OCI-LY7 (cell line): ENCODE measurements around the gene OPN5. TPM values are rescaled to one million over a fixed set of nuclear protein-coding genes. Genes with fewer than 3 reads are reported as not detected.

ENCODE experiments used
- BruUV-seq: library from RNA; stranded (reverse); fragments of 400-500 nt; replicated peaks from 2 replicates; lab custom pipeline; 2021; lab: Mats Ljungman, UMichigan
- CTCF ChIA-PET: fragments of 300-600 bp; sonication (Branson Sonifier 250); formaldehyde crosslinking; loops from one replicate; lab custom pipeline; 2022; ENCODE audit warnings: antibody characterized with exemption; ENCODE audit not compliant: unreplicated experiment; lab: Charles Lee
- POLR2A ChIA-PET: fragments of 300-600 bp; sonication (Branson Sonifier 250); formaldehyde crosslinking; loops from one replicate; lab custom pipeline; 2022; ENCODE audit warnings: antibody characterized with exemption; lab: Charles Lee
- DNase-seq: peaks from one replicate; pipeline ENCODE4 v3.0.0-alpha.2; 2015; ENCODE audit warnings: low spot score
- H2AFZ ChIP-seq: fragments of 200-600 bp; sonication (generic), shearing (Covaris generic); 2 replicates; pipeline ENCODE4 v1.6.1; 2014; ENCODE audit warnings: mild to moderate bottlenecking, antibody characterized with exemption, low read length, moderate library complexity
- H3K27ac ChIP-seq: fragments of 200-600 bp; sonication (generic); 2 replicates; pipeline ENCODE4 v1.5.1; 2014; ENCODE audit warnings: mixed run types, low read depth, mild to moderate bottlenecking, moderate library complexity, low read length, inconsistent platforms; ENCODE audit not compliant: poor library complexity, severe bottlenecking
- H3K36me3 ChIP-seq: fragments of 200-600 bp; sonication (generic); 2 replicates; pipeline ENCODE4 v1.6.1; 2014; ENCODE audit warnings: mild to moderate bottlenecking, antibody characterized with exemption, low read length, moderate library complexity, mixed read lengths; ENCODE audit not compliant: insufficient read depth
- H3K4me1 ChIP-seq: fragments of 200-600 bp; sonication (generic); 2 replicates; pipeline ENCODE4 v1.5.1; 2014; ENCODE audit warnings: mild to moderate bottlenecking, low read length; ENCODE audit not compliant: insufficient read depth, poor library complexity, severe bottlenecking
- H3K4me2 ChIP-seq: fragments of 200-600 bp; sonication (generic); 2 replicates; pipeline ENCODE4 v1.6.1; 2014; ENCODE audit warnings: mild to moderate bottlenecking, low read length
- H3K4me3 ChIP-seq: fragments of 200-600 bp; sonication (generic); 2 replicates; pipeline ENCODE4 v1.5.1; 2014; ENCODE audit warnings: mild to moderate bottlenecking, low read depth, low read length; ENCODE audit not compliant: poor library complexity, severe bottlenecking
- H3K79me2 ChIP-seq: fragments of 200-600 bp; sonication (generic); 2 replicates; pipeline ENCODE4 v1.6.1; 2016; ENCODE audit warnings: low read depth, mild to moderate bottlenecking, low read length, moderate library complexity, mixed read lengths; ENCODE audit not compliant: insufficient read depth
- H3K9me2 ChIP-seq: fragments of 200-600 bp; sonication (generic); 2 replicates; pipeline ENCODE4 v1.6.1; 2016; ENCODE audit warnings: mild to moderate bottlenecking, low read length, mixed read lengths; ENCODE audit not compliant: insufficient read depth
- H3K9me3 ChIP-seq: fragments of 200-600 bp; sonication (generic); 2 replicates; pipeline ENCODE4 v1.6.1; 2014; ENCODE audit warnings: mild to moderate bottlenecking, mixed run types, low read length, mixed read lengths
- H4K20me1 ChIP-seq: fragments of 200-600 bp; sonication (generic); 2 replicates; pipeline ENCODE4 v1.6.1; 2014; ENCODE audit warnings: mild to moderate bottlenecking, antibody characterized with exemption, low read length, moderate library complexity, mixed read lengths; ENCODE audit not compliant: insufficient read depth
- EZH2phosphoT487 ChIP-seq: fragments of 200-600 bp; sonication (generic); IDR thresholded peaks from 2 replicates; pipeline ENCODE4 v1.6.1; 2018; ENCODE audit warnings: low read depth, borderline replicate concordance, mild to moderate bottlenecking, mixed run types, antibody characterized with exemption, low read length, moderate library complexity, mixed read lengths
- intact Hi-C: fragments of 100-400 bp; cut with micrococcal nuclease; formaldehyde crosslinking; loops from one replicate; pipeline ENCODE4 v1.10.0; 2022; ENCODE audit not compliant: unreplicated experiment
- total RNA-seq, 2 experiments: library from RNA; depleted of rRNA in 1 of 2; stranded (reverse); fragments of >200 nt in 1 of 2; shearing (Covaris generic) in 1 of 2; gene quantifications; 2 replicates each; pipeline ENCODE4 v1.2.3, GENCODE V29; 2014 to 2022
- TF ChIP-seq, protein P1 (sequence below): fragments of 200-600 bp; sonication (generic); conservative IDR thresholded peaks from 2 replicates; pipeline ENCODE4 v1.5.1; 2014; ENCODE audit warnings: mild to moderate bottlenecking, antibody characterized with exemption, low read length, moderate library complexity, mixed read lengths

Gene OPN5
- total RNA-seq, 2 experiments from 2014 or later, result not detected

DNA sequence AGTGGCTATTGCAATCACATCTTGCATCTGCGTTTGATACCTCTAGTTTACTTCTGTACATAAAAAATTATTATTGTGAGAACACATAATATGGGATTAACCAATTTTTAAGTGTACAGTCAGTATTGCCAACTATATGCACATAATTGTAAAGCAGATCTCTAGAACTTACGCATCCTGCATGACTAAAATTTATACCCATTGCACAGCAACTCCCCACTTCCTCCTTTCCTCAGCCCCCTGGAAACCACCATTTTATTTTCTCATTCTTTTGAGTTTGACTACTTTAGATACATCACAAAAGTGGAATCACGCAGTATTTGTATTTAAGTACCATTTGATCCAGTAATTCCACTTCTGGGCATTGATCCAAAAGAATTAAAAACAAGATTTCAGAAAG, 19.3 kb upstream of the OPN5 start:
- no peaks in the 10 kb centered on the region for H3K9me2 ChIP-seq
- BruUV-seq, result no TSS peak
- H3K27ac ChIP-seq, result no peak overlapping the region
- DNase-seq, result no peak
- ChIA-PET POLR2A (no interaction called here), CTCF (no interaction called here)
- no peak overlapping the region for H2AFZ ChIP-seq
- H3K4me1 ChIP-seq, result no peaks in the 10 kb centered on the region
- no peak for TF ChIP-seq EZH2phosphoT487
- TF ChIP-seq, protein P1, sequence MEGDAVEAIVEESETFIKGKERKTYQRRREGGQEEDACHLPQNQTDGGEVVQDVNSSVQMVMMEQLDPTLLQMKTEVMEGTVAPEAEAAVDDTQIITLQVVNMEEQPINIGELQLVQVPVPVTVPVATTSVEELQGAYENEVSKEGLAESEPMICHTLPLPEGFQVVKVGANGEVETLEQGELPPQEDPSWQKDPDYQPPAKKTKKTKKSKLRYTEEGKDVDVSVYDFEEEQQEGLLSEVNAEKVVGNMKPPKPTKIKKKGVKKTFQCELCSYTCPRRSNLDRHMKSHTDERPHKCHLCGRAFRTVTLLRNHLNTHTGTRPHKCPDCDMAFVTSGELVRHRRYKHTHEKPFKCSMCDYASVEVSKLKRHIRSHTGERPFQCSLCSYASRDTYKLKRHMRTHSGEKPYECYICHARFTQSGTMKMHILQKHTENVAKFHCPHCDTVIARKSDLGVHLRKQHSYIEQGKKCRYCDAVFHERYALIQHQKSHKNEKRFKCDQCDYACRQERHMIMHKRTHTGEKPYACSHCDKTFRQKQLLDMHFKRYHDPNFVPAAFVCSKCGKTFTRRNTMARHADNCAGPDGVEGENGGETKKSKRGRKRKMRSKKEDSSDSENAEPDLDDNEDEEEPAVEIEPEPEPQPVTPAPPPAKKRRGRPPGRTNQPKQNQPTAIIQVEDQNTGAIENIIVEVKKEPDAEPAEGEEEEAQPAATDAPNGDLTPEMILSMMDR, result no peak
- H3K36me3 ChIP-seq, result no peaks in the 10 kb centered on the region
- no peaks in the 10 kb centered on the region for H4K20me1 ChIP-seq
- intact Hi-C loops, result no loop called here
- no peaks in the 10 kb centered on the region for H3K9me3 ChIP-seq
- no peak overlapping the region for H3K4me3 ChIP-seq
- H3K79me2 ChIP-seq, result no peaks in the 10 kb centered on the region
- H3K4me2 ChIP-seq, result no peak overlapping the region

DNA sequence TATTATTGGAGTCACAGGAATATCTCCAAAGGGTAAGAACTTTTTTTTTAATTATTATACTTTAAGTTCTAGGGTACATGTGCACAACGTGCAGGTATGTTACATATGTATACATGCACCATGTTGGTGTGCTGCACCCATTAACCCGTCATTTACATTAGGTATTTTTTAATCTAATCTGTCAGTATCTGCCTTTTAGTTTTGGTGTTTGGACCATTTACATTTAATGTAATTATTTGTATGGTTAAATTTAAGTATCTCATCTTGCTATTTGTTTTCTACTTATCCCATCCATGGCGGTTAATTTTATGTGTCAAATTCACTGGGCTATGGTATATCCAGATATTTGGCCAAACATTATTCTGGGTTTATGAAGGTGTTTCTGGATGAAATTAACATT, 15.4 kb upstream of the OPN5 start:
- Histone ChIP-seq H3K9me3 (no peaks in the 10 kb centered on the region), H3K4me3 (no peak overlapping the region), H3K4me2 (no peak overlapping the region), H3K79me2 (no peaks in the 10 kb centered on the region), H3K36me3 (no peaks in the 10 kb centered on the region), H3K9me2 (no peaks in the 10 kb centered on the region), H3K4me1 (no peaks in the 10 kb centered on the region), H4K20me1 (no peaks in the 10 kb centered on the region), H3K27ac (no peak overlapping the region), H2AFZ (no peak overlapping the region)
- no TSS peak for BruUV-seq
- intact Hi-C loops, result no loop called here
- POLR2A ChIA-PET, result interaction anchor here (1.2 kb wide), 1 partner anchor 9 kb away, joined by 3 read pairs; no protein-coding TSS in a partner anchor
- CTCF ChIA-PET, result no interaction called here
- TF ChIP-seq EZH2phosphoT487, result no peak
- TF ChIP-seq, protein P1, result no peak
- DNase-seq, result no peak

DNA sequence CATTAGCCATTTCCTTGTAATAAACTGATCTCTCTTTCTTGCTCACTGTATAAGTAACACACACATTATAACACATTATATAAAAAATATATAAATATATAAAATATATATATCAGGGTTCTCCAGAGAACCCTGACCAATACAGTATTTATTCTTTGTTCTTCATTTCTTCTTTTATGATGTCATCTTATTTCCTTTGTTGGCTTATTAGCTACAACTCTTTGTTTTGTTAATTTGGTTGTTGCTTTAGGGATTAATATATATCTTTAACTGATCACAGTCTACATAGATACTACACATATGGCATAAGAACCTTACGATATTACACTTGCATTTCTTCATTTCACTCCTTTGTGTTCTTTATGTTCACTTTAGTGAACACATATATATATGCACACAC, 14.7 kb upstream of the OPN5 start:
- H3K36me3 ChIP-seq, result no peaks in the 10 kb centered on the region
- no peak for DNase-seq
- TF ChIP-seq, protein P1, result no peak
- no peak for TF ChIP-seq EZH2phosphoT487
- H3K79me2 ChIP-seq, result no peaks in the 10 kb centered on the region
- no peak overlapping the region for H3K4me2 ChIP-seq
- no peak overlapping the region for H2AFZ ChIP-seq
- no peaks in the 10 kb centered on the region for H3K4me1 ChIP-seq
- H4K20me1 ChIP-seq, result no peaks in the 10 kb centered on the region
- POLR2A ChIA-PET, result no interaction called here
- H3K9me2 ChIP-seq, result no peaks in the 10 kb centered on the region
- no peaks in the 10 kb centered on the region for H3K9me3 ChIP-seq
- CTCF ChIA-PET, result no interaction called here
- H3K27ac ChIP-seq, result no peak overlapping the region
- intact Hi-C loops, result no loop called here
- no peak overlapping the region for H3K4me3 ChIP-seq
- no TSS peak for BruUV-seq
